NOMO-1 treated with dmso at 0.1 percent for 144 hours (cell line): ENCODE data around the gene ARHGEF19.
"Not testable (repeated sequence)": the region's sequence is repeated elsewhere in the genome, so short reads cannot be mapped to it uniquely, and the experiment has no call there.

Experiments used
- DNase-seq: peaks from one replicate; lab custom pipeline; 2025; ENCODE audit not compliant: unreplicated experiment; lab: John Stamatoyannopoulos, UW

Gene ARHGEF19

GRCh38 chr1:16212251-16212961, at the start of gene ARHGEF19:
Gene ARHGEF19 (minus strand): TSS chr1:16212652. CDS start chr1:16209054, 3,598 bp downstream.
- no peak for DNase-seq

- no peak for DNase-seq
Observed at GRCh38 chr1:16262067-16262466, 49.6 kb upstream of the ARHGEF19 start.

- no peak for DNase-seq
Observed at GRCh38 chr1:16260814-16261213, 48.4 kb upstream of the ARHGEF19 start.

- DNase-seq: no peak
Observed at GRCh38 chr1:16258591-16259135, 46.2 kb upstream of the ARHGEF19 start.

- DNase-seq: no peak
Observed at GRCh38 chr1:16257968-16258367, 45.5 kb upstream of the ARHGEF19 start.

GRCh38 chr1:16257556-16257955, 45.1 kb upstream of the ARHGEF19 start:
- not testable (repeated sequence) for DNase-seq

GRCh38 chr1:16256478-16256877, 44.0 kb upstream of the ARHGEF19 start:
- no peak for DNase-seq

- no peak for DNase-seq
Observed at GRCh38 chr1:16254263-16254928, 41.9 kb upstream of the ARHGEF19 start.

- no peak for DNase-seq
Observed at GRCh38 chr1:16253332-16253922, 41.0 kb upstream of the ARHGEF19 start.

- DNase-seq: no peak
Observed at GRCh38 chr1:16252912-16253311, 40.5 kb upstream of the ARHGEF19 start.

- DNase-seq: no peak
Observed at GRCh38 chr1:16251381-16251780, 38.9 kb upstream of the ARHGEF19 start.

- no peak for DNase-seq
Observed at GRCh38 chr1:16250524-16251251, 38.2 kb upstream of the ARHGEF19 start.

- no peak for DNase-seq
Observed at GRCh38 chr1:16249596-16250241, 37.3 kb upstream of the ARHGEF19 start.

GRCh38 chr1:16248603-16249516, 36.4 kb upstream of the ARHGEF19 start:
- no peak for DNase-seq

- no peak for DNase-seq
Observed at GRCh38 chr1:16248007-16248436, 35.6 kb upstream of the ARHGEF19 start.

- DNase-seq: no peak
Observed at GRCh38 chr1:16247441-16247840, 35.0 kb upstream of the ARHGEF19 start.

- DNase-seq: no peak
Observed at GRCh38 chr1:16246961-16247360, 34.5 kb upstream of the ARHGEF19 start.

GRCh38 chr1:16246239-16246638, 33.8 kb upstream of the ARHGEF19 start:
- not testable (repeated sequence) for DNase-seq

GRCh38 chr1:16245476-16246196, 33.2 kb upstream of the ARHGEF19 start:
- DNase-seq: no peak
